A549 treated with GW870086 at 1 μM for 4 hours (cell line): Measurements from ENCODE around the gene ARFGEF3. TPM values are rescaled to one million over a fixed set of nuclear protein-coding genes. Genes with fewer than 3 reads are reported as not detected.

Source experiments
- total RNA-seq: library from RNA; stranded (reverse); fragments of 200-300 nt; extraction: Qiagen RNA extraction; gene quantifications from 5 replicates; pipeline ENCODE4 v1.2.3, GENCODE V29; 2022; ENCODE audit warnings: low read depth

ARFGEF3 gene
- 0.35 to 0.70 TPM (median 0.54 TPM) in 5 replicates for total RNA-seq

GRCh38 chr6:138161338-138162110 lies at the start of gene ARFGEF3:
TSS of gene ARFGEF3 (plus strand) at chr6:138161939. CDS start at chr6:138162087, 148 bp downstream.

GRCh38 chr6:138218449-138218848 lies 56.7 kb downstream of the ARFGEF3 start, which contains the start of gene PBOV1:
TSS of gene PBOV1 (minus strand) at chr6:138218491. CDS start at chr6:138218395, 96 bp downstream.

GRCh38 chr6:138377844-138378243 lies 216.1 kb downstream of the ARFGEF3 start, which contains the start of gene SMIM28:
TSS of gene SMIM28 (plus strand) at chr6:138377905. CDS start at chr6:138378073, 168 bp downstream.

Other genes with a start within 250 kb of the ARFGEF3 start
- 73.7 to 85.8 TPM (median 80.8 TPM) in 5 replicates for gene PERP, start 54.5 kb upstream of the ARFGEF3 start, total RNA-seq
- gene PBOV1, start 56.6 kb downstream of the ARFGEF3 start, total RNA-seq, result not detected in 5 replicates
- gene SMIM28, start 216.0 kb downstream of the ARFGEF3 start, total RNA-seq, result not detected in 5 replicates
- gene HEBP2, start 242.3 kb downstream of the ARFGEF3 start, total RNA-seq, result 18.7 to 39.8 TPM (median 37.1 TPM) in 5 replicates